Liver (tissue), 9 donors: ENCODE measurements around the gene MOGAT3. TPM values are rescaled to one million over a fixed set of nuclear protein-coding genes. Genes with fewer than 3 reads are reported as not detected.
"Not testable (repeated sequence)": the region's sequence is repeated elsewhere in the genome, so short reads cannot be mapped to it uniquely, and the experiment has no call there.

Experiments
- DNase-seq: peaks from one replicate; pipeline ENCODE4 v3.0.0-alpha.2; 2017; ENCODE audit warnings: low spot score
- H3K27ac ChIP-seq, 2 donors: one replicate each; pipeline ENCODE4 v1.7.0; 2013; ENCODE audit warnings: inconsistent platforms in 2 of 2, low read length in 2 of 2, control low read depth in 1 of 2, low read depth in 1 of 2, mild to moderate bottlenecking in 1 of 2
- H3K27me3 ChIP-seq, 4 donors: one replicate each; pipeline versions ENCODE4 v1.6.1 to v1.7.0; 2013; ENCODE audit warnings: low read length in 3 of 4, inconsistent platforms in 1 of 4, mild to moderate bottlenecking in 1 of 4, moderate library complexity in 1 of 4; ENCODE audit not compliant: control insufficient read depth in 4 of 4, insufficient read depth in 4 of 4
- H3K36me3 ChIP-seq, 4 donors: one replicate each; pipeline versions ENCODE4 v1.6.1 to v1.7.0; 2013; ENCODE audit warnings: low read length in 3 of 4, mild to moderate bottlenecking in 3 of 4, low read depth in 1 of 4, moderate library complexity in 1 of 4; ENCODE audit not compliant: control insufficient read depth in 4 of 4, insufficient read depth in 3 of 4
- H3K4me1 ChIP-seq, 4 donors: one replicate each; pipeline versions ENCODE4 v1.6.1 to v1.7.0; 2013; ENCODE audit warnings: low read length in 3 of 4, mild to moderate bottlenecking in 3 of 4, moderate library complexity in 1 of 4; ENCODE audit not compliant: control insufficient read depth in 4 of 4, insufficient read depth in 4 of 4
- H3K4me3 ChIP-seq, 3 donors: one replicate each; pipeline versions ENCODE4 v1.6.1 to v1.7.0; 2013; ENCODE audit warnings: low read length in 3 of 3, control low read depth in 1 of 3, low read depth in 1 of 3, mild to moderate bottlenecking in 1 of 3
- H3K9ac ChIP-seq, 2 donors: one replicate each; pipeline ENCODE4 v1.7.0; 2013; ENCODE audit warnings: low read length in 2 of 2, mild to moderate bottlenecking in 2 of 2, moderate library complexity in 2 of 2, control low read depth in 1 of 2, low read depth in 1 of 2
- H3K9me3 ChIP-seq, 4 donors: one replicate each; pipeline versions ENCODE4 v1.6.1 to v1.7.0; 2013; ENCODE audit warnings: low read length in 3 of 4; ENCODE audit not compliant: control insufficient read depth in 4 of 4
- CTCF ChIP-seq: fragments of 150-350 bp; IDR thresholded peaks from 2 replicates; pipeline ENCODE4 v1.5.1; 2017; ENCODE audit warnings: improper control_type of control experiment, low read depth, low read length; ENCODE audit not compliant: missing input control
- EGR1 ChIP-seq, 2 donors: IDR thresholded peaks; 2 replicates each; pipeline ENCODE4 v1.6.1; 2016 to 2018; ENCODE audit warnings: antibody characterized with exemption in 2 of 2, low read depth in 2 of 2
- FOXA1 ChIP-seq: IDR thresholded peaks from 2 replicates; pipeline ENCODE4 v1.6.1; 2016; ENCODE audit warnings: antibody characterized with exemption
- FOXA2 ChIP-seq: IDR thresholded peaks from 2 replicates; pipeline ENCODE4 v1.6.1; 2016; ENCODE audit warnings: antibody characterized with exemption
- GABPA ChIP-seq, 2 donors: IDR thresholded peaks in 1 of 2; conservative IDR thresholded peaks in 1 of 2; 2 replicates each; pipeline ENCODE4 v1.6.1; 2016; ENCODE audit warnings: antibody characterized with exemption in 2 of 2, mild to moderate bottlenecking in 1 of 2, moderate library complexity in 1 of 2
- HNF4G ChIP-seq: IDR thresholded peaks from 2 replicates; pipeline ENCODE4 v1.6.1; 2016; ENCODE audit warnings: antibody characterized with exemption
- JUND ChIP-seq, 2 donors: IDR thresholded peaks; 2 replicates each; pipeline ENCODE4 v1.6.1; 2016; ENCODE audit warnings: antibody characterized with exemption in 2 of 2
- NR2F2 ChIP-seq: IDR thresholded peaks from 2 replicates; pipeline ENCODE4 v1.6.1; 2016; ENCODE audit warnings: antibody characterized with exemption
- RAD21 ChIP-seq, 2 donors: IDR thresholded peaks; 2 replicates each; pipeline ENCODE4 v1.6.1; 2016; ENCODE audit warnings: antibody characterized with exemption in 2 of 2, mild to moderate bottlenecking in 2 of 2
- REST ChIP-seq: IDR thresholded peaks from 2 replicates; pipeline ENCODE4 v1.6.1; 2016; ENCODE audit warnings: antibody characterized with exemption, mild to moderate bottlenecking
- RXRA ChIP-seq, 2 donors: IDR thresholded peaks; 2 replicates each; pipeline ENCODE4 v1.6.1; 2017 to 2018; ENCODE audit warnings: antibody characterized with exemption in 2 of 2, mild to moderate bottlenecking in 1 of 2
- SP1 ChIP-seq: IDR thresholded peaks from 2 replicates; pipeline ENCODE4 v1.6.1; 2018; ENCODE audit warnings: antibody characterized with exemption, mild to moderate bottlenecking
- TAF1 ChIP-seq: conservative IDR thresholded peaks from 2 replicates; pipeline ENCODE4 v1.6.1; 2016; ENCODE audit warnings: antibody characterized with exemption, mild to moderate bottlenecking
- YY1 ChIP-seq: IDR thresholded peaks from 2 replicates; pipeline ENCODE4 v1.6.1; 2016; ENCODE audit warnings: antibody characterized with exemption, mild to moderate bottlenecking
- ZBTB33 ChIP-seq: IDR thresholded peaks from 2 replicates; pipeline ENCODE4 v1.6.1; 2016; ENCODE audit warnings: antibody characterized with exemption
- WGBS: extraction: QIAGEN DNeasy Blood & Tissue Kit; methylation state at CpG from one replicate; pipeline ENCODE4 v1.1.7; 2013; 5-methylcytosine and 5-hydroxymethylcytosine counted together
- polyA plus RNA-seq, 2 donors: library from polyadenylated mRNA; stranded (reverse) in 1 of 2; unstranded in 1 of 2; fragments of 200-250 nt in 1 of 2; fragments of >200 nt in 1 of 2; fragmentation: Nextera tagmentation in 1 of 2; extraction: Ambion mirVana in 1 of 2; gene quantifications; one replicate each; pipeline versions ENCODE4 v1.2.1 to v1.2.3, GENCODE V29; 2013 to 2015
- total RNA-seq, 2 donors: library from RNA; depleted of rRNA; stranded (reverse); fragments of >200 nt; gene quantifications; one replicate each; pipeline ENCODE4 v1.2.3, GENCODE V29; 2014
- donor health status: healthy.
- donor health status: healthy.
- donor health status: healthy.
- donor health status: healthy.
- donor health status: healthy.

MOGAT3 gene
- total and polyA plus RNA-seq, 4 donors = 1.8 to 7.9 (median 3.7) TPM

DNA sequence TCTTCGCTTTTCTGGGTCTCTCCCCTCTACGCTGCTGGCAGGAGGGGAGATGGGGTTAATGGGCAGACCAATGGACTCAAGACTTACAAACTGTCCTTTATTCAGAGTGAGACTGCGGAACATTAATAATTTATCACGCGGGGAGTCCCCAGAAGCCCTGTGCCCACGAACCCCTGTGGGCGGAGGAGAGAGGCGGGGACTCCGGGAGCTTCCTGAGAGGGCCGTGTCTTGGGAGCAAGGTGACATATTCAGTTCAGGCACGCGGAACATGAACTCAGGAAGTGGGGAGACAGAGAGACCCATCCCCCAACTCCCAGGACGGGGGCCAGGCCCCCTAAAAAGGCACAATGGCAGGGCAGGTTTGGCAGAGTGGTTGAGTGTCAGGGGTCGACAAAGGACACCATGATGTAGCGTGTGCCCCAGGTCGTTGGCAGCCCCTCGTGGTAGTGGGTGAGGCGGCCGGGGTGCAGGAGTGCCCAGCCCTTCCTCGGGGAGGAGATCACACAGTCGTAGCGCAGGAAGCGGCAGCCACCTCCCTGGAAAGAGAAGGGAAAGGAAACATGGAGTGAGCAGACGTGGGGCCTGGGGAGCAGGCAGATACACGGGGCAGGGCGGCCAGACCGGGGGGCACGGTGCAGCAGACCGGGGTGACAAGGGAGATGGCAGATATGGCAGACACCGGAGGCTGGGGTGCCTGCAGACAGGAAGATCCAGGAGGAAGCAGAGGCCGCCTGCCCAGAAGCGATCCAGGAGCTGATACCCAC lies 5.2 kb upstream of the MOGAT3 start:
- WGBS = 91% methylated on average over 32 of the region's 32 CpGs
- DNase-seq = no peak

GRCh38 chr7:101203740-101204738 lies 3.2 kb upstream of the MOGAT3 start:
- WGBS = 73% methylated on average over 22 of the region's 22 CpGs

More for the DNA sequence above, 5.2 kb upstream of the MOGAT3 start:
- peaks cover 2 to 14% (median 8%) of the 10 kb centered on the region in 4 donors for H3K4me1 ChIP-seq
- no peak for TF ChIP-seq HNF4G
- TF ChIP-seq EGR1 (IDR thresholded peaks at IDR 0.05; ENCODE audit: low read depth in 2 of 2) = no peak
- TF ChIP-seq SP1 = no peak
- TF ChIP-seq TAF1 = no peak
- no peak for TF ChIP-seq JUND (IDR thresholded peaks at IDR 0.05)
- TF ChIP-seq NR2F2 = no peak
- TF ChIP-seq FOXA2 = no peak
- TF ChIP-seq FOXA1 = no peak
- TF ChIP-seq YY1 = no peak
- no peak for TF ChIP-seq GABPA (IDR thresholded peaks at IDR 0.05 in 1 of 2, conservative IDR thresholded peaks at IDR 0.05 in 1 of 2)
- no peak for TF ChIP-seq REST
- no peak for TF ChIP-seq CTCF
- no peak for TF ChIP-seq ZBTB33
- no peak for TF ChIP-seq RAD21 (IDR thresholded peaks at IDR 0.05)
- no peak for TF ChIP-seq RXRA (IDR thresholded peaks at IDR 0.05)
- no peak overlapping the region for H3K4me3 ChIP-seq
- H3K27ac ChIP-seq = no peak overlapping the region
- no peaks in the 10 kb centered on the region for H3K27me3 ChIP-seq
- peaks cover 11 to 35% (median 18%) of the 10 kb centered on the region in 4 donors for H3K36me3 ChIP-seq
- H3K9me3 ChIP-seq = no peaks in the 10 kb centered on the region
- no peak overlapping the region for H3K9ac ChIP-seq

More at GRCh38 chr7:101203740-101204738, 3.2 kb upstream of the MOGAT3 start:
- not testable (repeated sequence) for H3K4me3 ChIP-seq, H3K27me3 ChIP-seq, DNase-seq, H3K9ac ChIP-seq, H3K9me3 ChIP-seq, H3K27ac ChIP-seq
- peaks cover 0 to 22% (median 10%) of the 10 kb centered on the region in 4 donors for H3K36me3 ChIP-seq
- H3K4me1 ChIP-seq = peaks cover 2 to 27% (median 15%) of the 10 kb centered on the region in 4 donors
